ENCODE measurements around the gene NDFIP1.

GRCh38 chr5:142072488-142072887, 36.1 kb upstream of the NDFIP1 start:
- TF ChIP-seq, protein P1, sequence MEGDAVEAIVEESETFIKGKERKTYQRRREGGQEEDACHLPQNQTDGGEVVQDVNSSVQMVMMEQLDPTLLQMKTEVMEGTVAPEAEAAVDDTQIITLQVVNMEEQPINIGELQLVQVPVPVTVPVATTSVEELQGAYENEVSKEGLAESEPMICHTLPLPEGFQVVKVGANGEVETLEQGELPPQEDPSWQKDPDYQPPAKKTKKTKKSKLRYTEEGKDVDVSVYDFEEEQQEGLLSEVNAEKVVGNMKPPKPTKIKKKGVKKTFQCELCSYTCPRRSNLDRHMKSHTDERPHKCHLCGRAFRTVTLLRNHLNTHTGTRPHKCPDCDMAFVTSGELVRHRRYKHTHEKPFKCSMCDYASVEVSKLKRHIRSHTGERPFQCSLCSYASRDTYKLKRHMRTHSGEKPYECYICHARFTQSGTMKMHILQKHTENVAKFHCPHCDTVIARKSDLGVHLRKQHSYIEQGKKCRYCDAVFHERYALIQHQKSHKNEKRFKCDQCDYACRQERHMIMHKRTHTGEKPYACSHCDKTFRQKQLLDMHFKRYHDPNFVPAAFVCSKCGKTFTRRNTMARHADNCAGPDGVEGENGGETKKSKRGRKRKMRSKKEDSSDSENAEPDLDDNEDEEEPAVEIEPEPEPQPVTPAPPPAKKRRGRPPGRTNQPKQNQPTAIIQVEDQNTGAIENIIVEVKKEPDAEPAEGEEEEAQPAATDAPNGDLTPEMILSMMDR (conservative IDR thresholded peaks at IDR 0.05; ENCODE audit: low read depth, low read length), result no peak
- no peak for TF ChIP-seq CEBPB (IDR thresholded peaks at IDR 0.05; ENCODE audit: low read depth, low read length)
- TF ChIP-seq RAD21 (IDR thresholded peaks at IDR 0.05; ENCODE audit: low read length), result no peak
- no peak for TF ChIP-seq BHLHE40 (IDR thresholded peaks at IDR 0.05; ENCODE audit: low read depth, low read length)
- TF ChIP-seq, protein P2, sequence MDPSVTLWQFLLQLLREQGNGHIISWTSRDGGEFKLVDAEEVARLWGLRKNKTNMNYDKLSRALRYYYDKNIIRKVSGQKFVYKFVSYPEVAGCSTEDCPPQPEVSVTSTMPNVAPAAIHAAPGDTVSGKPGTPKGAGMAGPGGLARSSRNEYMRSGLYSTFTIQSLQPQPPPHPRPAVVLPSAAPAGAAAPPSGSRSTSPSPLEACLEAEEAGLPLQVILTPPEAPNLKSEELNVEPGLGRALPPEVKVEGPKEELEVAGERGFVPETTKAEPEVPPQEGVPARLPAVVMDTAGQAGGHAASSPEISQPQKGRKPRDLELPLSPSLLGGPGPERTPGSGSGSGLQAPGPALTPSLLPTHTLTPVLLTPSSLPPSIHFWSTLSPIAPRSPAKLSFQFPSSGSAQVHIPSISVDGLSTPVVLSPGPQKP (IDR thresholded peaks at IDR 0.05; ENCODE audit: borderline replicate concordance, low read depth, low read length), result no peak
- no peak for TF ChIP-seq MAZ (IDR thresholded peaks at IDR 0.05; ENCODE audit: borderline replicate concordance, low read depth, low read length)
- no peak for TF ChIP-seq POLR2A (IDR thresholded peaks at IDR 0.05; ENCODE audit: low read depth, low read length)
- no peak for TF ChIP-seq NFE2L2 (IDR thresholded peaks at IDR 0.05; ENCODE audit: low read depth, low read length)
- TF ChIP-seq SMC3 (IDR thresholded peaks at IDR 0.05; ENCODE audit: low read depth, low read length), result no peak
- TF ChIP-seq MXI1 (IDR thresholded peaks at IDR 0.05; ENCODE audit: borderline replicate concordance, low read depth, low read length), result no peak
- TF ChIP-seq, protein P3, sequence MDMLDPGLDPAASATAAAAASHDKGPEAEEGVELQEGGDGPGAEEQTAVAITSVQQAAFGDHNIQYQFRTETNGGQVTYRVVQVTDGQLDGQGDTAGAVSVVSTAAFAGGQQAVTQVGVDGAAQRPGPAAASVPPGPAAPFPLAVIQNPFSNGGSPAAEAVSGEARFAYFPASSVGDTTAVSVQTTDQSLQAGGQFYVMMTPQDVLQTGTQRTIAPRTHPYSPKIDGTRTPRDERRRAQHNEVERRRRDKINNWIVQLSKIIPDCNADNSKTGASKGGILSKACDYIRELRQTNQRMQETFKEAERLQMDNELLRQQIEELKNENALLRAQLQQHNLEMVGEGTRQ (IDR thresholded peaks at IDR 0.05; ENCODE audit: low read depth, low read length), result no peak
